Right lobe of liver (tissue), 6 donors: Measurements from ENCODE around the gene WFDC5. TPM values are rescaled to one million over a fixed set of nuclear protein-coding genes. Genes with fewer than 3 reads are reported as not detected.

Experiments used
- ATAC-seq, 4 donors: fragments of 200-7000 bp; cut with Tn5 transposase; one replicate each; pipeline ENCODE4 v1.9.1; 2020; ENCODE audit warnings: mild to moderate bottlenecking in 4 of 4, moderate library complexity in 4 of 4
- DNase-seq, 3 donors: peaks; one replicate each; pipeline ENCODE4 v3.0.0-alpha.2; 2020
- H3K27ac ChIP-seq, 3 donors: fragments of 200-600 bp; one replicate each; pipeline ENCODE4 v1.8.0; 2022
- H3K27me3 ChIP-seq, 2 donors: fragments of 200-600 bp; one replicate each; pipeline ENCODE4 v1.8.0; 2022
- H3K36me3 ChIP-seq, 4 donors: fragments of 200-600 bp; sonication (generic) in 1 of 4; one replicate each; pipeline versions ENCODE4 v1.5.1 to v1.8.0; 2017 to 2022; ENCODE audit warnings: control low read depth in 1 of 4
- H3K4me1 ChIP-seq, 4 donors: fragments of 200-600 bp; sonication (generic) in 1 of 4; one replicate each; pipeline versions ENCODE4 v1.5.1 to v1.8.0; 2017 to 2022; ENCODE audit warnings: control low read depth in 1 of 4
- H3K4me3 ChIP-seq, 3 donors: fragments of 200-600 bp; one replicate each; pipeline ENCODE4 v1.8.0; 2022
- H3K9me3 ChIP-seq, 4 donors: fragments of 200-600 bp; sonication (generic) in 1 of 4; one replicate each; pipeline versions ENCODE4 v1.5.1 to v1.8.0; 2017 to 2022; ENCODE audit warnings: control low read depth in 1 of 4
- CTCF ChIP-seq, 4 donors: fragments of 200-600 bp in 3 of 4; fragments of 450-650 bp in 1 of 4; IDR thresholded peaks; one replicate each; pipeline versions ENCODE4 v1.5.1 to v1.8.0; 2016 to 2022; ENCODE audit warnings: antibody characterized with exemption in 4 of 4, mild to moderate bottlenecking in 2 of 4
- POLR2A ChIP-seq: fragments of 450-650 bp; IDR thresholded peaks from one replicate; pipeline ENCODE4 v1.6.1; 2017; ENCODE audit warnings: antibody characterized with exemption, mild to moderate bottlenecking
- WGBS: methylation state at CpG from one replicate; pipeline ENCODE4 v1.1.6; 2018; ENCODE audit warnings: low coverage, low lambda C conversion rate; ENCODE audit not compliant: insufficient coverage; ENCODE audit errors: missing lambda C conversion rate; 5-methylcytosine and 5-hydroxymethylcytosine counted together
- intact Hi-C, 2 donors: fragments of 100-400 bp; cut with DNase I; formaldehyde crosslinking; loops; one replicate each; pipeline versions ENCODE4 v1.11.2 to v1.14.1; 2022
- total RNA-seq, 6 experiments: library from RNA; depleted of rRNA in 2 of 6; stranded (reverse); fragments of >200 nt in 2 of 6; fragmentation: NEBNext Ultra II Directional in 3 of 6; extraction: Animal tissue kit (Norgen Biotek cat#: 25700) in 3 of 6; gene quantifications; one replicate each; pipeline versions ENCODE4 v1.1.0 to v1.2.4, GENCODE V29; 2016 to 2023
- donor health status: DM: no; HTN: yes; CAD: no.
- donor health status: DM: no; HTN: no; CAD: no.
- donor health status: DM: no; HTN: no; CAD: no.
- donor health status: DM: no; HTN: yes; CAD: no.
- donor health status: DM: no; HTN: yes; CAD: no.

The WFDC5 gene
- total RNA-seq, 6 experiments from 2014 or later: not detected

- H3K36me3 ChIP-seq: no peaks in the 10 kb centered on the region
- DNase-seq (no peak), ATAC-seq (no peak)
- no peaks in the 10 kb centered on the region for H3K27me3 ChIP-seq
- TF ChIP-seq POLR2A (no peak), CTCF (IDR thresholded peaks at IDR 0.05) (no peak)
- intact Hi-C loops: no loop called here
- H3K4me1 ChIP-seq: peaks cover 0 to 8% (median under 1%) of the 10 kb centered on the region in 4 donors
- no peak overlapping the region for H3K27ac ChIP-seq
- no peak overlapping the region for H3K4me3 ChIP-seq
- WGBS: 86% methylated on average over 2 of the region's 3 CpGs
- no peaks in the 10 kb centered on the region for H3K9me3 ChIP-seq
Measured at GRCh38 chr20:45082468-45082867, 32.5 kb downstream of the WFDC5 start.

GRCh38 chr20:45080867-45081624 is 33.9 kb downstream of the WFDC5 start:
- intact Hi-C loops: no loop called here

GRCh38 chr20:45077559-45077958 is 37.4 kb downstream of the WFDC5 start:
- 56% methylated on average over 3 of the region's 3 CpGs for WGBS
- intact Hi-C loops: no loop called here
- no peak for TF ChIP-seq CTCF (IDR thresholded peaks at IDR 0.05)
- TF ChIP-seq POLR2A: no peak
- Histone ChIP-seq H3K36me3 (peaks cover 0 to 8% (median 2%) of the 10 kb centered on the region in 4 donors), H3K27ac (peak overlapping the region in 2 of 3 donors; percentile 62 to 71), H3K4me3 (peak overlapping the region in 1 of 3 donors; percentile 5), H3K9me3 (no peaks in the 10 kb centered on the region), H3K4me1 (peaks cover 0 to 25% (median 4%) of the 10 kb centered on the region in 4 donors), H3K27me3 (no peaks in the 10 kb centered on the region)
- ATAC-seq (peak; percentile 85 to 93 (median 89)), DNase-seq (no peak)

More at GRCh38 chr20:45080867-45081624, 33.9 kb downstream of the WFDC5 start:
- ATAC-seq (no peak), DNase-seq (no peak)
- Histone ChIP-seq H3K36me3 (no peaks in the 10 kb centered on the region), H3K4me3 (no peak overlapping the region), H3K9me3 (no peaks in the 10 kb centered on the region), H3K4me1 (peaks cover 0 to 15% (median 4%) of the 10 kb centered on the region in 4 donors), H3K27ac (no peak overlapping the region), H3K27me3 (no peaks in the 10 kb centered on the region)
- TF ChIP-seq POLR2A (no peak), CTCF (IDR thresholded peaks at IDR 0.05) (no peak)
- WGBS: 77% methylated on average over 5 of the region's 5 CpGs

GRCh38 chr20:45073221-45073620 is 41.8 kb downstream of the WFDC5 start:
- intact Hi-C loops: no loop called here
- Histone ChIP-seq H3K9me3 (no peaks in the 10 kb centered on the region), H3K4me1 (peaks cover 0 to 24% (median 4%) of the 10 kb centered on the region in 4 donors), H3K27me3 (no peaks in the 10 kb centered on the region), H3K27ac (no peak overlapping the region), H3K36me3 (peaks cover 0 to 8% (median 2%) of the 10 kb centered on the region in 4 donors), H3K4me3 (no peak overlapping the region)
- DNase-seq: no peak
- no peak for ATAC-seq
- TF ChIP-seq CTCF (IDR thresholded peaks at IDR 0.05) (no peak), POLR2A (no peak)
- WGBS: 84% methylated on average over 2 of the region's 3 CpGs
